Measurements from ENCODE around the gene PALM. TPM values are rescaled to one million over a fixed set of nuclear protein-coding genes. Genes with fewer than 3 reads are reported as not detected.
"Not testable (repeated sequence)": the region's sequence is repeated elsewhere in the genome, so short reads cannot be mapped to it uniquely, and the experiment has no call there.

The PALM gene
- total RNA-seq, 1 donor from 2014 or later = 60.0 TPM

DNA sequence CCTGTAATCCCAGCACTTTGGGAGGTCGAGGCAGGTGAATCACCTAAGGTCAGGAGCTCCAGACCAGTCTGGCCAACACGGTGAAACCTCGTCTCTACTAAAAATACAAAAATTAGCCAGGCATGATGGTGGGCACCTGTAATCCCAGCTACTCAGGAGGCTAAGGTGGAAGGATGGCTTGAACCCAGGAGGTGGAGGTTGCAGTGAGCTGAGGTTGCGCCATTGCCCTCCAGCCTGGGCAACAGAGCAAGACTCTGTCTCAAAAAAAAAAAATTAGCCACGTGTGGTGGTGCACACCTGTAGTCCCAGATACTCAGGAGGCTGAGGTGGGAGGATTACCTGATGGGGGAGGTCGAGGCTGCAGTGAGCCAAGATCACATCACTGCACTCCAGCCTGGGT is 5.9 kb upstream of the PALM start:
- H3K4me1 Mint-ChIP-seq (ENCODE audit: low read depth, unreplicated experiment); H3K27ac Mint-ChIP-seq (ENCODE audit: unreplicated experiment); H3K27me3 ChIP-seq (ENCODE audit: insufficient read depth, low read length); DNase-seq (ENCODE audit: low read depth); H3K36me3 ChIP-seq (ENCODE audit: insufficient read depth, low read length); H3K9me3 ChIP-seq (ENCODE audit: insufficient read depth, low read depth, low read length); H3K9me3 Mint-ChIP-seq (ENCODE audit: unreplicated experiment); H4K20me1 ChIP-seq (ENCODE audit: insufficient read depth, low read length); H2AFZ ChIP-seq (ENCODE audit: low read depth, low read length); H3K79me2 ChIP-seq (ENCODE audit: insufficient read depth, low read length); H3K36me3 Mint-ChIP-seq (ENCODE audit: low read depth, unreplicated experiment); H3K4me2 ChIP-seq (ENCODE audit: low read length); H3K27ac ChIP-seq (ENCODE audit: low read depth, low read length); FAIRE-seq; H3K4me1 ChIP-seq (ENCODE audit: insufficient read depth, low read length); H3K4me3 ChIP-seq (ENCODE audit: insufficient read depth, low read depth, low read length); H3K9ac ChIP-seq (ENCODE audit: low read length): not testable (repeated sequence)
- Mint-ChIP-seq H3K4me3 (ENCODE audit: unreplicated experiment) (peak overlapping the region; percentile 62), H3K27me3 (ENCODE audit: low read depth, unreplicated experiment) (peaks cover 11% of the 10 kb centered on the region)

DNA sequence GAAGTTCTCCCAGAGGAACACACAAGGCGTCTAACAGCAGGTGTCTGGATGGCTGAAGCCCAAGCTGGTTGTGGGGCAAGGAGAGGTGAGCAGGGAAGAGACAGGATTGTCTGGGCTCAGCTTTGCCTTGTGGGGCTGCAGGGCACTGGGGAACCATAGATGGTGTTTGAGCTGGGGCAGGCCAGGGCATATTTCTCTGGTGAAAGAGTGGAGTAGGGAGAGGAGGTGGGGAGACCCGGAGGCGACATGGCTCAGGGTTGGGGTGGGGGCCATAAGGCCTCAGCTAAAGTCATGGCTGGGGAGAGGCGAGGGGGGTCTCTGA is 5.4 kb upstream of the PALM start:
- H2AFZ ChIP-seq (ENCODE audit: low read depth, low read length) = no peak overlapping the region
- Mint-ChIP-seq H3K27ac (ENCODE audit: unreplicated experiment) (peak overlapping the region; percentile 41), H3K27me3 (ENCODE audit: low read depth, unreplicated experiment) (peaks cover 12% of the 10 kb centered on the region), H3K4me1 (ENCODE audit: low read depth, unreplicated experiment) (no peaks in the 10 kb centered on the region), H3K9me3 (ENCODE audit: unreplicated experiment) (no peaks in the 10 kb centered on the region), H3K36me3 (ENCODE audit: low read depth, unreplicated experiment) (no peaks in the 10 kb centered on the region), H3K4me3 (ENCODE audit: unreplicated experiment) (no peak overlapping the region)
- no peaks in the 10 kb centered on the region for H3K79me2 ChIP-seq (ENCODE audit: insufficient read depth, low read length)
- H3K4me2 ChIP-seq (ENCODE audit: low read length) = no peak overlapping the region
- FAIRE-seq (no peak), DNase-seq (ENCODE audit: low read depth) (no peak)
- peaks cover 5% of the 10 kb centered on the region for H3K27me3 ChIP-seq (ENCODE audit: insufficient read depth, low read length)
- no peak for TF ChIP-seq EZH2 (IDR thresholded peaks at IDR 0.05; ENCODE audit: insufficient read depth, low read length)
- TF ChIP-seq, protein P1, sequence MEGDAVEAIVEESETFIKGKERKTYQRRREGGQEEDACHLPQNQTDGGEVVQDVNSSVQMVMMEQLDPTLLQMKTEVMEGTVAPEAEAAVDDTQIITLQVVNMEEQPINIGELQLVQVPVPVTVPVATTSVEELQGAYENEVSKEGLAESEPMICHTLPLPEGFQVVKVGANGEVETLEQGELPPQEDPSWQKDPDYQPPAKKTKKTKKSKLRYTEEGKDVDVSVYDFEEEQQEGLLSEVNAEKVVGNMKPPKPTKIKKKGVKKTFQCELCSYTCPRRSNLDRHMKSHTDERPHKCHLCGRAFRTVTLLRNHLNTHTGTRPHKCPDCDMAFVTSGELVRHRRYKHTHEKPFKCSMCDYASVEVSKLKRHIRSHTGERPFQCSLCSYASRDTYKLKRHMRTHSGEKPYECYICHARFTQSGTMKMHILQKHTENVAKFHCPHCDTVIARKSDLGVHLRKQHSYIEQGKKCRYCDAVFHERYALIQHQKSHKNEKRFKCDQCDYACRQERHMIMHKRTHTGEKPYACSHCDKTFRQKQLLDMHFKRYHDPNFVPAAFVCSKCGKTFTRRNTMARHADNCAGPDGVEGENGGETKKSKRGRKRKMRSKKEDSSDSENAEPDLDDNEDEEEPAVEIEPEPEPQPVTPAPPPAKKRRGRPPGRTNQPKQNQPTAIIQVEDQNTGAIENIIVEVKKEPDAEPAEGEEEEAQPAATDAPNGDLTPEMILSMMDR (IDR thresholded peaks at IDR 0.05; ENCODE audit: insufficient read depth, low read depth, low read length) = no peak
- no peaks in the 10 kb centered on the region for H3K4me1 ChIP-seq (ENCODE audit: insufficient read depth, low read length)
- H3K9me3 ChIP-seq (ENCODE audit: insufficient read depth, low read depth, low read length) = no peaks in the 10 kb centered on the region
- no peak overlapping the region for H3K4me3 ChIP-seq (ENCODE audit: insufficient read depth, low read depth, low read length)
- H3K27ac ChIP-seq (ENCODE audit: low read depth, low read length) = no peak overlapping the region
- H4K20me1 ChIP-seq (ENCODE audit: insufficient read depth, low read length) = no peaks in the 10 kb centered on the region
- H3K9ac ChIP-seq (ENCODE audit: low read length) = no peak overlapping the region
- H3K36me3 ChIP-seq (ENCODE audit: insufficient read depth, low read length) = no peaks in the 10 kb centered on the region

DNA sequence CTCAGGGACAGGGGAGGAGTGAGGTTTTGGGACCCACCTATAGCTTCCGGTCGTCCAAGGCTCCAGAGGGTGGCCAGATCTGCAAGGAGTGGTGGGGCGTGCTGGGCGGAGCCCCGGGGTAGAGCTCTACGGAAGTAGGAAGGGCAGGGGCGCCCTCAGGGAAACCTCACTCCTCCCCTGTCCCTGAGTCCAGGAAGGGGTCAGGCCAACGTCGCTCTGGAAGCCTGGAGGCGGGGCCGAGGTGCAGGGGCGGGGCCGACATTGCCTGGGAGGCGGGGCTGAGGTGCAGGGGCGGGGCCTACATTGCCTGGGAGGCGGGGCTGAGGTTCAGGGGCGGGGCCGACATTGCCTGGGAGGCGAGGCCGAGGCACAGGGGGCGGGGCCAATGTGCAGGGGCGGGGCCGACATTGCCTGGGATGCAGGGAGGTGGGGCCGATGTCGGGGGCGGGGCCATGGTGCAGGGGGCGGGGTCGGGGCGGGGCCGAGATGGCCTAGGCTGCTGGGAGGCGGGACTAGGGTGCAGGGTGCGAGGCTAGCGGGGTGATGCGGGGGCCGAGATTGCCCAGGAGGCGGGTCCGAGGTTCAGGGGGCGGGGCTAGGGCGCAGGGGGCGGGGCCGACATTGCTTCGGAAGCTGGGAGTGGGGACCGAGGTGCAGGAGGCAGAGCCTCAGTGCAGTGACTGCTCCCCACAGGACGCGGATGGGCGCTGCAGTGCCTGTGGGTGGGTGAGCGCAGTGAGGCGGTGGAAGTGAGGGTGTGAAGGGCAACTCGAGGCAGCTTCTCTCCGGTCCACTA is 4.9 kb upstream of the PALM start:
- H3K4me3 Mint-ChIP-seq (ENCODE audit: unreplicated experiment) = no peak overlapping the region
- Histone ChIP-seq H3K27ac (ENCODE audit: low read depth, low read length) (no peak overlapping the region), H3K9me3 (ENCODE audit: insufficient read depth, low read depth, low read length) (no peaks in the 10 kb centered on the region), H3K79me2 (ENCODE audit: insufficient read depth, low read length) (no peaks in the 10 kb centered on the region), H3K4me1 (ENCODE audit: insufficient read depth, low read length) (no peaks in the 10 kb centered on the region), H4K20me1 (ENCODE audit: insufficient read depth, low read length) (no peaks in the 10 kb centered on the region), H3K36me3 (ENCODE audit: insufficient read depth, low read length) (no peaks in the 10 kb centered on the region), H3K4me2 (ENCODE audit: low read length) (no peak overlapping the region), H3K9ac (ENCODE audit: low read length) (no peak overlapping the region), H2AFZ (ENCODE audit: low read depth, low read length) (peak overlapping the region; percentile 63), H3K27me3 (ENCODE audit: insufficient read depth, low read length) (peaks cover 5% of the 10 kb centered on the region), H3K4me3 (ENCODE audit: insufficient read depth, low read depth, low read length) (no peak overlapping the region)
- H3K27ac Mint-ChIP-seq (ENCODE audit: unreplicated experiment) = no peak overlapping the region
- H3K27me3 Mint-ChIP-seq (ENCODE audit: low read depth, unreplicated experiment) = peaks cover 12% of the 10 kb centered on the region
- H3K4me1 Mint-ChIP-seq (ENCODE audit: low read depth, unreplicated experiment) = no peaks in the 10 kb centered on the region
- no peak for TF ChIP-seq EZH2 (IDR thresholded peaks at IDR 0.05; ENCODE audit: insufficient read depth, low read length)
- TF ChIP-seq, protein P1 (IDR thresholded peaks at IDR 0.05; ENCODE audit: insufficient read depth, low read depth, low read length) = no peak
- no peak for FAIRE-seq
- DNase-seq (ENCODE audit: low read depth) = no peak
- H3K9me3 Mint-ChIP-seq (ENCODE audit: unreplicated experiment) = no peaks in the 10 kb centered on the region
- H3K36me3 Mint-ChIP-seq (ENCODE audit: low read depth, unreplicated experiment) = no peaks in the 10 kb centered on the region
